Activated B cell treated with CpG ODN at 0.5 μM for 24 hours (primary cell): ENCODE results near the gene UBAC2. TPM values are rescaled to one million over a fixed set of nuclear protein-coding genes. Genes with fewer than 3 reads are reported as not detected.

Experiments used
- ATAC-seq: fragments of 200-7000 bp; cut with Tn5 transposase; one replicate; pipeline ENCODE4 v1.10.0; 2021; ENCODE audit warnings: low read depth, mild to moderate bottlenecking, moderate library complexity
- CTCF ChIA-PET: fragments of 350-600 bp; sonication (Branson Sonifier 250); formaldehyde crosslinking; loops from one replicate; lab custom pipeline; 2021; ENCODE audit warnings: antibody characterized with exemption; lab: Charles Lee
- POLR2A ChIA-PET: fragments of 350-600 bp; sonication (Branson Sonifier 250); formaldehyde crosslinking; loops from one replicate; lab custom pipeline; 2021; ENCODE audit warnings: antibody characterized with exemption; lab: Charles Lee
- DNase-seq: peaks from one replicate; pipeline ENCODE4 v3.0.0; 2022
- H3K27ac Mint-ChIP-seq: one replicate; pipeline ENCODE4 v1.8.0; 2020; ENCODE audit warnings: mixed read lengths
- H3K27me3 Mint-ChIP-seq: one replicate; pipeline ENCODE4 v1.8.0; 2021; ENCODE audit warnings: mixed read lengths
- H3K36me3 Mint-ChIP-seq: one replicate; pipeline ENCODE4 v1.8.0; 2021; ENCODE audit warnings: low read depth, mixed read lengths
- H3K4me1 Mint-ChIP-seq: one replicate; pipeline ENCODE4 v1.8.0; 2021; ENCODE audit warnings: mixed read lengths
- H3K4me3 Mint-ChIP-seq: one replicate; pipeline ENCODE4 v1.8.0; 2020; ENCODE audit warnings: mild to moderate bottlenecking, mixed read lengths
- H3K9me3 Mint-ChIP-seq: one replicate; pipeline ENCODE4 v1.8.0; 2020; ENCODE audit warnings: mixed read lengths
- intact Hi-C: fragments of 100-400 bp; cut with micrococcal nuclease; formaldehyde crosslinking; loops from one replicate; pipeline ENCODE4 v1.15.1; 2024
- total RNA-seq: library from RNA; stranded (reverse); gene quantifications from 2 replicates; pipeline ENCODE4 v1.2.3, GENCODE V29; 2022
- TF ChIP-seq, protein P1 (sequence below): fragments of 200-600 bp; IDR thresholded peaks from one replicate; pipeline ENCODE4 v1.8.0; 2022; ENCODE audit warnings: antibody characterized with exemption, mild to moderate bottlenecking

Gene UBAC2
- total RNA-seq, 1 donor from 2014 or later: 51.0 TPM

DNA sequence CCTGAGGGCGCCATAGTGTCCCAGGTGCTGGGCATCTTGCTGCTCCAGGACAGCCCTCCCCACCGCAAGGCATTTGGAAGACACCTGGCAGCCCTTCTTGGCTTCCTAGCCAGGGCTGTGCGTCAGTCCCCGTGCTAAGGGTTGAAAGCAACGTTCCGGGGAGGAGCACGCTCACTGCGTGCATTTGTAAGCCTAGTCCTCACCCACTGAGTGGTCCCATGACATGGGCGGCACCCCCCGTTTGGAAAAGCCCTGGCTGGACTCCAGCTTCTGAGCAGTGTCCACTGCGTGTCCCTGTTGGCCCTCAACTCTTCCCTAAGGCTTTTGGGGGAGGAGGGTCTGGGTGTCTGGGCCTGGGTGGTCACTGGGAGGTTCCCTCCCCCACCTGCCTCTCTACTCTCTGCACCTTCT, 182.9 kb downstream of the UBAC2 start:
- H3K9me3 Mint-ChIP-seq: no peaks in the 10 kb centered on the region
- intact Hi-C loops: no loop called here
- ChIA-PET CTCF (interaction anchor here (1.4 to 12.6 kb wide), 3 partner anchors 36 to 115 kb away, joined by 3 to 217 read pairs (median 203); no protein-coding TSS in a partner anchor), POLR2A (interaction anchor here (0.5 to 4.6 kb wide), 12 partner anchors 36 to 222 kb away, joined by 3 to 32 read pairs (median 6); partner anchors contain the start of gene UBAC2)
- TF ChIP-seq, protein P1, sequence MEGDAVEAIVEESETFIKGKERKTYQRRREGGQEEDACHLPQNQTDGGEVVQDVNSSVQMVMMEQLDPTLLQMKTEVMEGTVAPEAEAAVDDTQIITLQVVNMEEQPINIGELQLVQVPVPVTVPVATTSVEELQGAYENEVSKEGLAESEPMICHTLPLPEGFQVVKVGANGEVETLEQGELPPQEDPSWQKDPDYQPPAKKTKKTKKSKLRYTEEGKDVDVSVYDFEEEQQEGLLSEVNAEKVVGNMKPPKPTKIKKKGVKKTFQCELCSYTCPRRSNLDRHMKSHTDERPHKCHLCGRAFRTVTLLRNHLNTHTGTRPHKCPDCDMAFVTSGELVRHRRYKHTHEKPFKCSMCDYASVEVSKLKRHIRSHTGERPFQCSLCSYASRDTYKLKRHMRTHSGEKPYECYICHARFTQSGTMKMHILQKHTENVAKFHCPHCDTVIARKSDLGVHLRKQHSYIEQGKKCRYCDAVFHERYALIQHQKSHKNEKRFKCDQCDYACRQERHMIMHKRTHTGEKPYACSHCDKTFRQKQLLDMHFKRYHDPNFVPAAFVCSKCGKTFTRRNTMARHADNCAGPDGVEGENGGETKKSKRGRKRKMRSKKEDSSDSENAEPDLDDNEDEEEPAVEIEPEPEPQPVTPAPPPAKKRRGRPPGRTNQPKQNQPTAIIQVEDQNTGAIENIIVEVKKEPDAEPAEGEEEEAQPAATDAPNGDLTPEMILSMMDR: no peak
- peaks cover 26% of the 10 kb centered on the region for H3K36me3 Mint-ChIP-seq
- no peak overlapping the region for H3K4me3 Mint-ChIP-seq
- H3K27ac Mint-ChIP-seq: peak overlapping the region; percentile 82
- DNase-seq (no peak), ATAC-seq (no peak)
- H3K27me3 Mint-ChIP-seq: no peaks in the 10 kb centered on the region
- peaks cover 77% of the 10 kb centered on the region for H3K4me1 Mint-ChIP-seq

DNA sequence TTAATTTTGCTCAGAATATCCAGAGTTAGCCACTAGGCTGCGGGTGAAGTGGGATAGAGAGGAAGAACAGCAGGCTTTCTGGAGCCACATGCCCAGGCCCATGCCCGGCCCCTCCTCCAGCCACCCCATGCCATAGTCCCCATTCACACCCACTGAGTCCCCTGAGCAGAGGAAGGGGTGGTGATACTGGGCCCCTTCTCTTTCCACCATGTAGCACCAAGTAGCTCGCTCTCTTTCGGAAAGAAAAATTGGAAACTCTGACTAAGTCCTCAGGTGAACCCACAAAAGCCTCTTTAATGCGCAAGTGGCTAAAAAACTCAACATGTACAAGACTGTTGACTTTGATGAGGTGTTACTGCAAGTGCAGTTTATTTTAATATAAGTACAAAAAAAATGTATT, 183.3 kb downstream of the UBAC2 start:
- intact Hi-C loops: no loop called here
- Mint-ChIP-seq H3K27ac (no peak overlapping the region), H3K4me1 (peaks cover 75% of the 10 kb centered on the region), H3K9me3 (no peaks in the 10 kb centered on the region), H3K36me3 (peaks cover 26% of the 10 kb centered on the region), H3K4me3 (no peak overlapping the region), H3K27me3 (no peaks in the 10 kb centered on the region)
- ATAC-seq: no peak
- POLR2A ChIA-PET: interaction anchor here (0.5 to 4.6 kb wide), 4 partner anchors 36 to 222 kb away, joined by 5 to 32 read pairs (median 8); partner anchors contain the start of gene UBAC2
- TF ChIP-seq, protein P1: no peak
- no peak for DNase-seq
- CTCF ChIA-PET: interaction anchor here (0.7 to 12.6 kb wide), 3 partner anchors 18 to 115 kb away, joined by 3 to 217 read pairs (median 203); no protein-coding TSS in a partner anchor

DNA sequence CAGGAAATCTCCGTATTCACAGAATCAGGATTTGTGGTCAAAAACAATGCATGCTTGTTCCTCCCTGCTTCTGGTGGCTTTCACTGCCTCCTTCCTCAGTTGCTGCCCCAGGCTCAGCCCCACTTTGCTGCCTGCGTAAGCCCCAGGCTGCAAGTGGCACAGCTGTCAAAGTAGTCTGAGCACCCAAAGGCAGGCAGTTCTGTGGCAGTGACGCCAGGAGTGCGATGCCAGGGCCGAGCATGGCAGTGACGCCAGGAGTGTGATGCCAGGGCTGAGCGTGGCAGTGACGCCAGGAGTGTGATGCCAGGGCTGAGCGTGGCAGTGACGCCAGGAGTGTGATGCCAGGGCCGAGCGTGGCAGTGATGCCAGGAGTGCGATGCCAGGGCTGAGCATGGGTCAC, 183.8 kb downstream of the UBAC2 start:
- Mint-ChIP-seq H3K4me3 (no peak overlapping the region), H3K4me1 (peaks cover 69% of the 10 kb centered on the region), H3K36me3 (peaks cover 26% of the 10 kb centered on the region), H3K27me3 (no peaks in the 10 kb centered on the region), H3K27ac (no peak overlapping the region), H3K9me3 (no peaks in the 10 kb centered on the region)
- no peak for DNase-seq
- CTCF ChIA-PET: interaction anchor here (0.7 to 12.6 kb wide), 3 partner anchors 18 to 116 kb away, joined by 3 to 217 read pairs (median 203); no protein-coding TSS in a partner anchor
- TF ChIP-seq, protein P1: no peak
- POLR2A ChIA-PET: interaction anchor here (2.0 to 4.6 kb wide), 2 partner anchors 35 to 115 kb away, joined by 5 to 32 read pairs; no protein-coding TSS in a partner anchor
- no peak for ATAC-seq
- intact Hi-C loops: no loop called here

DNA sequence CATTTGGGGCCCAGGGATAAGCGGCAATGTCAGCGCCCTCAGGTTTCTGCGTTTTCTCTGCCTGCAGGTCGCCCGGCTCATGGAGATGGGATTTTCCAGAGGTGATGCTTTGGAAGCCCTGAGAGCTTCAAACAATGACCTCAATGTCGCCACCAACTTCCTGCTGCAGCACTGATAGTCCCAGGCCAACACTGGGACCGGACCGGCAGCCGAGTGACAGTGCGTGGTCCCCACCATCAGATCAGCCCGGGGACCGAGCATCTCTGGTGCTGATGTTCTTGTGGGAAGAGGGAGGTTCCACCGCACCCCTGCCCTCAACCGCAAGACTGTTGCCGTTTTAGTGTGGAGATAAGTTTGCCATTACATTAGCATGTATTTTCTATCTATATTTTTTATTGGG, 184.5 kb downstream of the UBAC2 start:
- ATAC-seq (no peak), DNase-seq (no peak)
- Mint-ChIP-seq H3K27me3 (no peaks in the 10 kb centered on the region), H3K27ac (no peak overlapping the region), H3K36me3 (peaks cover 21% of the 10 kb centered on the region), H3K9me3 (no peaks in the 10 kb centered on the region), H3K4me3 (no peak overlapping the region), H3K4me1 (peaks cover 63% of the 10 kb centered on the region)
- POLR2A ChIA-PET: interaction anchor here (2.0 kb wide), 1 partner anchor 35 kb away, joined by 5 read pairs; no protein-coding TSS in a partner anchor
- TF ChIP-seq, protein P1: no peak
- CTCF ChIA-PET: interaction anchor here (9.8 to 12.6 kb wide), 2 partner anchors 52 to 116 kb away, joined by 203 to 217 read pairs; no protein-coding TSS in a partner anchor
- intact Hi-C loops: loop anchor here (5.0 kb wide), 1 partner anchor 1132 kb away; no protein-coding TSS in a partner anchor

DNA sequence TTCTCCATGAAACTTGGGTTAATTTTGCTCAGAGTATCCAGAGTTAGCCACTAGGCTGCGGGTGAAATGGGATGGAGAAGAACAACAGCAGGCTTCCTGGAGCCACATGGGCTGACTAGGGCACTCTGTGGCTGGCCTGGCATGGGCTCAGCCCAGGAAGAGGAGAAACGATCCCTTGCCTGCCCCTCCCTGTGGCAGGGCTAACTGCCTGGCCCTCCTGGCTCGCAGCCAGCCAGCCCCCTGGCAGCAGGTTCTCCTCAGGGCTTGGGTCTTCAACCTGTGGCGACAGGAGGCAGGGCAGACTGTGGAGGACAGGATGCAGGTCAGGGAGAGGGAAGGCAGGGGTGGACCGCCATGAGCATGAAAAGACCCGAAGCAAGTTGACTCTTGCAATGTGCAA, 185.3 kb downstream of the UBAC2 start:
- ATAC-seq: no peak
- TF ChIP-seq, protein P1: no peak
- Mint-ChIP-seq H3K9me3 (no peaks in the 10 kb centered on the region), H3K27me3 (no peaks in the 10 kb centered on the region), H3K36me3 (peaks cover 21% of the 10 kb centered on the region), H3K27ac (peak overlapping the region; percentile 12), H3K4me3 (no peak overlapping the region), H3K4me1 (peaks cover 55% of the 10 kb centered on the region)
- DNase-seq: no peak
- ChIA-PET CTCF (interaction anchor here (1.4 to 12.6 kb wide), 6 partner anchors 9 to 206 kb away, joined by 3 to 217 read pairs (median 18); partner anchors contain the start of gene GPR183), POLR2A (interaction anchor here (2.0 to 2.4 kb wide), 2 partner anchors 19 to 116 kb away, joined by 4 to 25 read pairs; no protein-coding TSS in a partner anchor)
- intact Hi-C loops: loop anchor here (5.0 kb wide), 1 partner anchor 1131 kb away; no protein-coding TSS in a partner anchor
